SU-DHL-6 (cell line): ENCODE results near the gene BIK.

Experiments
- CTCF ChIP-seq: fragments of 200-600 bp; sonication (generic); IDR thresholded peaks from one replicate; pipeline ENCODE4 v1.5.1; 2017; ENCODE audit warnings: antibody characterized with exemption, mild to moderate bottlenecking, low read length, moderate library complexity; ENCODE audit not compliant: insufficient read depth, poor library complexity, severe bottlenecking
- EZH2phosphoT487 ChIP-seq: fragments of 200-600 bp; sonication (generic), shearing (Covaris generic); conservative IDR thresholded peaks from 2 replicates; pipeline ENCODE4 v1.6.1; 2018; ENCODE audit warnings: mild to moderate bottlenecking, antibody characterized with exemption, low read length, moderate library complexity, mixed read lengths

GRCh38 chr22:43077121-43077877, 33.3 kb upstream of the BIK start:
- TF ChIP-seq CTCF (no peak), EZH2phosphoT487 (no peak)
